GM21367 (cell line): Measurements from ENCODE around the gene TLX1.
"Not testable (repeated sequence)": the region's sequence is repeated elsewhere in the genome, so short reads cannot be mapped to it uniquely, and the experiment has no call there.

ENCODE experiments used
- ATAC-seq: cut with Tn5 transposase; IDR thresholded peaks from one replicate; pipeline ENCODE4 v1.9.1; 2021; ENCODE audit not compliant: unreplicated experiment

Gene TLX1

GRCh38 chr10:101146392-101147251, 15.5 kb downstream of the TLX1 start:
- ATAC-seq: no peak

- no peak for ATAC-seq
Observed at GRCh38 chr10:101151395-101151794, 20.3 kb downstream of the TLX1 start.

GRCh38 chr10:101152316-101152715, 21.2 kb downstream of the TLX1 start:
- ATAC-seq: no peak

- not testable (repeated sequence) for ATAC-seq
Observed at GRCh38 chr10:101154506-101154905, 23.4 kb downstream of the TLX1 start.

GRCh38 chr10:101155896-101156295, 24.8 kb downstream of the TLX1 start:
- ATAC-seq: no peak

- ATAC-seq: no peak
Observed at GRCh38 chr10:101157756-101158458, 26.8 kb downstream of the TLX1 start.

GRCh38 chr10:101158459-101159058, 27.5 kb downstream of the TLX1 start:
- ATAC-seq: no peak

GRCh38 chr10:101161494-101162299, 30.6 kb downstream of the TLX1 start:
- ATAC-seq: no peak

- no peak for ATAC-seq
Observed at GRCh38 chr10:101162677-101163076, 31.6 kb downstream of the TLX1 start.

- no peak for ATAC-seq
Observed at GRCh38 chr10:101164020-101164419, 32.9 kb downstream of the TLX1 start.

- ATAC-seq: no peak
Observed at GRCh38 chr10:101165736-101166135, 34.6 kb downstream of the TLX1 start.

GRCh38 chr10:101166430-101166829, 35.3 kb downstream of the TLX1 start:
- no peak for ATAC-seq

GRCh38 chr10:101172741-101173140, 41.6 kb downstream of the TLX1 start:
- no peak for ATAC-seq

- ATAC-seq: no peak
Observed at GRCh38 chr10:101174319-101174718, 43.2 kb downstream of the TLX1 start.

- ATAC-seq: no peak
Observed at GRCh38 chr10:101176577-101176976, 45.5 kb downstream of the TLX1 start.

- no peak for ATAC-seq
Observed at GRCh38 chr10:101182936-101183335, 51.8 kb downstream of the TLX1 start.

GRCh38 chr10:101183458-101184183, 52.5 kb downstream of the TLX1 start:
- ATAC-seq: no peak
